ENCODE results near the gene MPP3.

The MPP3 gene, protein sequence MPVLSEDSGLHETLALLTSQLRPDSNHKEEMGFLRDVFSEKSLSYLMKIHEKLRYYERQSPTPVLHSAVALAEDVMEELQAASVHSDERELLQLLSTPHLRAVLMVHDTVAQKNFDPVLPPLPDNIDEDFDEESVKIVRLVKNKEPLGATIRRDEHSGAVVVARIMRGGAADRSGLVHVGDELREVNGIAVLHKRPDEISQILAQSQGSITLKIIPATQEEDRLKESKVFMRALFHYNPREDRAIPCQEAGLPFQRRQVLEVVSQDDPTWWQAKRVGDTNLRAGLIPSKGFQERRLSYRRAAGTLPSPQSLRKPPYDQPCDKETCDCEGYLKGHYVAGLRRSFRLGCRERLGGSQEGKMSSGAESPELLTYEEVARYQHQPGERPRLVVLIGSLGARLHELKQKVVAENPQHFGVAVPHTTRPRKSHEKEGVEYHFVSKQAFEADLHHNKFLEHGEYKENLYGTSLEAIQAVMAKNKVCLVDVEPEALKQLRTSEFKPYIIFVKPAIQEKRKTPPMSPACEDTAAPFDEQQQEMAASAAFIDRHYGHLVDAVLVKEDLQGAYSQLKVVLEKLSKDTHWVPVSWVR

GRCh38 chr17:43832976-43833829 lies at the start of gene MPP3:
Gene MPP3, minus strand, starts transcription at chr17:43833146. Its CDS starts 1,240 bp downstream, at chr17:43831906.
- DNase-seq (ENCODE audit: low read depth): no peak
- peak within 1 kb of the TSS; percentile 54 for H3K4me3 ChIP-seq (ENCODE audit: low read length)
- no peak for TF ChIP-seq CTCF (conservative IDR thresholded peaks at IDR 0.05; ENCODE audit: low read depth, low read length)

GRCh38 chr17:43881758-43882505 lies 49.0 kb upstream of the MPP3 start:
- no peak overlapping the region for H3K4me3 ChIP-seq (ENCODE audit: low read length)
- DNase-seq (ENCODE audit: low read depth): no peak
- TF ChIP-seq CTCF (conservative IDR thresholded peaks at IDR 0.05; ENCODE audit: low read depth, low read length): no peak

- TF ChIP-seq CTCF (conservative IDR thresholded peaks at IDR 0.05; ENCODE audit: low read depth, low read length): no peak
- no peak for DNase-seq (ENCODE audit: low read depth)
- no peak overlapping the region for H3K4me3 ChIP-seq (ENCODE audit: low read length)
Measured at GRCh38 chr17:43881181-43881580, 48.2 kb upstream of the MPP3 start.

GRCh38 chr17:43880420-43880991 lies 47.6 kb upstream of the MPP3 start:
- no peak for DNase-seq (ENCODE audit: low read depth)
- no peak overlapping the region for H3K4me3 ChIP-seq (ENCODE audit: low read length)
- TF ChIP-seq CTCF (conservative IDR thresholded peaks at IDR 0.05; ENCODE audit: low read depth, low read length): peak; percentile 79

DNA sequence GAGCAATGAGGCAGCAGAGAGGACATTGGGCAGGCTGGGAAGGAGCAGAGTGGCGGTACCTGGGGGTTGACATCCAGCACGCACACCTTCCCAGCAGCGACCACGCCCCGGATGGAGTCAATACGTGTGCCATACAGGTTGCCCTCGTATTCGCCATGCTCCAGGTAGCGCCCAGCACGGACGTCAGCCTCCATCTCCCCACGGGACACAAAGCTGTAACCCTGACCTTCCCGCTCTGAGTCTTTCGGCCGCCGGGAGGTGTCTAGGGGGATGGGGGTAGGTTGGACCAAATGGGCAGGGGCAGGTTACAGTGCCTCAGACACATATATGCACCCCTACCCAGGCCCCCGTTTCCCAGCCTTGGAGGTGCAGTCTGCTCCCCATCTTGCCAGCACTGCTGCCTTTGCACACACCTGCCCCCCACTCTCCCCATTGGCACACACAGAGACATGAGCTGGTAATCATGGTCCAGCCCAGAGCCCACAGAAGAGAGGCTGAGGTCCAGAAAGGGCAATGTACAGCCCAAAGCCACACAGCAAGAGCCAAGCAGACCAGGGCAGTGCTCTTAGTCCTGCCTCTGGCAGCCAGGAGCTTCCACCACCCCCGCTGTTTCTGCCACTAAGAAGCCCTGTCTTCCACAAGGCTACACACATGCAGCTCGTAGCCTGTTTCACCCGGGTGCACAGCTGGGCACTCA lies 46.9 kb upstream of the MPP3 start:
- TF ChIP-seq CTCF (conservative IDR thresholded peaks at IDR 0.05; ENCODE audit: low read depth, low read length): no peak
- DNase-seq (ENCODE audit: low read depth): no peak
- no peak overlapping the region for H3K4me3 ChIP-seq (ENCODE audit: low read length)

Data from retinal pigment epithelial cell (primary cell).